IPS-11a (cell line): ENCODE measurements around the gene CLIP3.
"Not testable (repeated sequence)": the region's sequence is repeated elsewhere in the genome, so short reads cannot be mapped to it uniquely, and the experiment has no call there.

ENCODE experiments used
- H3K4me3 ChIP-seq: one replicate; pipeline ENCODE4 v1.5.1; 2013; ENCODE audit warnings: low read depth, low read length, control low read depth

Gene CLIP3, protein sequence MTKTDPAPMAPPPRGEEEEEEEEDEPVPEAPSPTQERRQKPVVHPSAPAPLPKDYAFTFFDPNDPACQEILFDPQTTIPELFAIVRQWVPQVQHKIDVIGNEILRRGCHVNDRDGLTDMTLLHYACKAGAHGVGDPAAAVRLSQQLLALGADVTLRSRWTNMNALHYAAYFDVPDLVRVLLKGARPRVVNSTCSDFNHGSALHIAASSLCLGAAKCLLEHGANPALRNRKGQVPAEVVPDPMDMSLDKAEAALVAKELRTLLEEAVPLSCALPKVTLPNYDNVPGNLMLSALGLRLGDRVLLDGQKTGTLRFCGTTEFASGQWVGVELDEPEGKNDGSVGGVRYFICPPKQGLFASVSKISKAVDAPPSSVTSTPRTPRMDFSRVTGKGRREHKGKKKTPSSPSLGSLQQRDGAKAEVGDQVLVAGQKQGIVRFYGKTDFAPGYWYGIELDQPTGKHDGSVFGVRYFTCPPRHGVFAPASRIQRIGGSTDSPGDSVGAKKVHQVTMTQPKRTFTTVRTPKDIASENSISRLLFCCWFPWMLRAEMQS

DNA sequence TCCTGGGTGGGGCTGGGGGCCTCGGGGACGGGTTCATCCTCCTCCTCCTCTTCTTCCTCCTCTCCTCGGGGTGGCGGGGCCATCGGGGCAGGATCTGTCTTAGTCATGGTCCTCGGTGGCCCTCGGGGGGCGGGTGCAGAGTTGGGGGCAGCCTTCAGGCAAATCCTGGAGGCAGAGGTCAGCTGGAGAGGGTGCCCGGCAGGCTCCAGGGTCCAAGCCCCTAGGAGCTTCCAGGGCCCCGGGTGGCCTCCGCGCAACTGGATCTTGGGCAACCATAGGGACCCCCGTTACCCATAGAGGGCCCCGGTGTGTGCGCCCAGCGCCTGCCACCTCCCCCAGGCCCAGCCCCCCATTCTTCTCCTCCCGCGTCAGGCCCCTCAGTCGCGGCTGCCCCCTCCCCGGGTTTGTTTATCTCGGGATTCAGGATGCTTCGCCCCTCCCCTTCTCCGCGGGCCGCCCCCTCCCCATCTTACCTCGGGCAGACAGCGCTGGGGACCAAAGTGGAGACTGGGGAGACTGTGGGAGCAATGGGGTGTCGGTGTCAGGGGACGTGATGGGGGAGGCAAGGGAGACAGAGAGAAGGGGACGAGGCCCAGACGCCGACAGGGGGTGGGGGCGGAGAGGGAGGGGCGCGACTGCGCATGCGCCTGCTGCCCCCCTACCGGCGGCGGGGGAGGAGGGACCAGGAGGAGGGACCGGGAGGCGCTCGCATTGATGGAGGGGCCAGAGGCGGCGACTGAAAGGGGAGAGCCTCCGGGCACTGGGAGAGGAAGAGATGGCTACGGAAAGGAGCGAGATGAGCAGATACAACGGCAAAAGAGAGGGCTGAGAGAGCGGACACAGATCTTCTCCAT lies at the start of gene CLIP3:
Gene CLIP3 (minus strand): TSS at position 623 of the 854 bp plus-strand sequence. CDS start 516 bp downstream, at position 107.
- H3K4me3 ChIP-seq, result peak within 1 kb of the TSS; percentile 22

DNA sequence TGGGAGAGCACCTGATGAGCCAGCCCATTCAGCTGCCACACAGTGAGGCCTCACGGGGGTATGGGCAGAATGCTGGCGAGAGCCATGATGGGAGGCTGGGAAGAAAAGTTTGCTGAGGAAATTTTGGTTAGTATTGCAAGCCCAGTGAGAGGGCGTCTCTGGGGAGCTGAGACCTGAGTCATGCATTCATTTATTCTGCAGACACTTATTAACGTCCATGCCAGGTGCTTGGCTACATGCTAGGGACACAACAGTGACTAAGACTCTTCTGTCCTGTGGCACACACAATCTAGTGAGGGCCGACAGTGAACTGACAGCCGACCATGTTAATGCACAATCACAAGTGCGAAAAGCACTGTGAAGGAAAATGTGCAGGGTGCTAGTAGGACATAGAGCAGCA lies 49.2 kb upstream of the CLIP3 start:
- H3K4me3 ChIP-seq, result no peak overlapping the region

DNA sequence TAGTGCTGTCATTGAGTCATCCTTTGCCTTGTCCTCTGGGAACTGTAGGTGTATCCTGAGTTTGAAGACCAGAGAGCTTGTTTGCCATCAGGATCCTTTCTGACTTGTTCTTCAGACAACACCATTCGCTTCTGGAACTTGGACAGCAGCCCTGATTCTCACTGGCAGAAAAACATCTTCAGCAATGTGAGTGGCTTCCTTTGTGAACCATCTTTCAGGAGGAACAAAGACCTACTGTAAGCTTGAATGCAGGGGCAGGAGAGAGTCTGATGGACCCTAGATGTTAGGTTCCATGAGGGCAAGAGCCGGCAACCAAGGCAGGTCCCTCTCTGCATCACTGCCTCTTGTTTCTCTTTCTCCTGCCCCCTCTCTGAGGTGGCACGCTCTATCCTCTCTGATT lies 48.7 kb upstream of the CLIP3 start:
- H3K4me3 ChIP-seq, result no peak overlapping the region

DNA sequence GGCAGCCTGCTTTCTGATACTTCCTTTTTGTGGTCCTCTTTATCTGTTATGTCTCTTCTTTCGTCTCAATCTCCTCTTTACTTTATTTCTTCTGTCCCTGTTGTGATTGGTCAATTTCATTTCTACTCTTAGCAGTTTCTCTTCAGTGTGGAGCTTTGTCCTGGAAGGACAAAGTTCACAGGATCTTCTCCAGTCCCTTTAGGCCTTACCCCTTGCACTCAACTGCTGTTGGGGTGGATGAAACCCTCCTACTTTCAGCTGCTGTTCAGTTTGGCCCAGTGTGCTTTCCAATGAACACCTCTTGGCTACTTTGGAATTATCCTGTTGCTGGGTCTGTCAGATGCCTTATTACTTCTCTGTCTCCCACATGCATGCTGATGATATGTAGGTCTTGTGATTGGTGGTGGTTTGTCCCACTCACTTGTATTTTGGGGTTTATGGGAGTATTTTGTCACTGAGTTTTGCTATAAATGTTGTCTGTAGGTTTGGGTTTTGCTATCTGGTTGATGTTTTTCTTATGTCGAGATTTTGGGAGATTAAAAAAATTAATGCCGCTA lies 46.8 kb upstream of the CLIP3 start:
- H3K4me3 ChIP-seq, result no peak overlapping the region

DNA sequence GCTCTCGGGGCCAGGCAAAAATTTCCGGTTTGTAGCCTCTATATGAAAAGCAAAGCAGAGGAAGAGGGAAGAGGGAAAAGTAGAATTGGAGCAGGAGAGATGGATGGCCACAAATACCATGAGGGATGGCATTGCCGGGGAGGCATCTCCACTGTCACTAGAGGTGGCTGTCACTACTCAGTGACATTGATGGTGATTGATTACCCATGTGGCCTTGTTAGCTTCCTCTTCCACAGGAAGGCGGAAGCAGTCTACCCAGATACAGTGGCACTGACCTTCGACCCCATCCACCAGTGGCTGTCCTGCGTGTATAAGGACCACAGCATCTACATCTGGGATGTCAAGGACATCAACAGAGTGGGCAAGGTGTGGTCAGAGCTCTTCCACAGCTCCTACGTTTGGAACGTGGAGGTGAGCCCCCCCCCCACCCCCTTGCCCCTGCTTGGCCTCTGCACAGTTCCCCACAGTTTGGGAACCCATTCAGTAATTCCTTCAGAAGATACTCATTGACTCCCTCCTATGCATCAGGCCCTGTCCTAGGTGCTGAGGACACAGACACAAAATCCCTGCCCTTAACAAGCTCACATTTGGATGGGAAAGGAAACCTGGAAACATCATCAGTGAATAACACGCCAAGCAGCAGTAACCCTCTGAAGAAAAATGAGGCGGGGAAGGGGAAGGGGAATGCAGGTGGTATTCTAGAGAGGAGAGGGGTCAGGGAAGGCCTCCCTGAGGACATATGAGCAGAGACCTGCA lies 40.6 kb upstream of the CLIP3 start:
- no peak overlapping the region for H3K4me3 ChIP-seq

DNA sequence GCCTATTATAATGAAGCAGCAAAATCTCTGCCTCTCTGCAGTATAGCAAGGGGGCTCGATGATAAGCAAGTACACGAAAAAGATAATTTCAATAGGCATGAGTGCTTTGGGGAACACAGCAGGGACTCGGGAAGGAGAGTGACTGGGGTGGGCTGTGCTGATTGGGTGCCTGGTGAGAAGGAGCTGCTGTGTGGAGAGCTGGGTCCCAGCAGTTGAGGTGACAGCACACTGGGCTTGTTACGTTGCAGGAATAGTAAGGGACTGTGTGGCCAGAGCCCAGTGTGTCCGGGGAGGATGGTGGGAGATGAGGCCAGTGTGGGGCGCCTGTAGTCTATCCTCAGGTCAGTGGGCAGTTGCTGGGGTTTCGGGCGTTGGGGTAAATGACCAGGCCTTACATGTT lies 39.4 kb upstream of the CLIP3 start:
- no peak overlapping the region for H3K4me3 ChIP-seq

DNA sequence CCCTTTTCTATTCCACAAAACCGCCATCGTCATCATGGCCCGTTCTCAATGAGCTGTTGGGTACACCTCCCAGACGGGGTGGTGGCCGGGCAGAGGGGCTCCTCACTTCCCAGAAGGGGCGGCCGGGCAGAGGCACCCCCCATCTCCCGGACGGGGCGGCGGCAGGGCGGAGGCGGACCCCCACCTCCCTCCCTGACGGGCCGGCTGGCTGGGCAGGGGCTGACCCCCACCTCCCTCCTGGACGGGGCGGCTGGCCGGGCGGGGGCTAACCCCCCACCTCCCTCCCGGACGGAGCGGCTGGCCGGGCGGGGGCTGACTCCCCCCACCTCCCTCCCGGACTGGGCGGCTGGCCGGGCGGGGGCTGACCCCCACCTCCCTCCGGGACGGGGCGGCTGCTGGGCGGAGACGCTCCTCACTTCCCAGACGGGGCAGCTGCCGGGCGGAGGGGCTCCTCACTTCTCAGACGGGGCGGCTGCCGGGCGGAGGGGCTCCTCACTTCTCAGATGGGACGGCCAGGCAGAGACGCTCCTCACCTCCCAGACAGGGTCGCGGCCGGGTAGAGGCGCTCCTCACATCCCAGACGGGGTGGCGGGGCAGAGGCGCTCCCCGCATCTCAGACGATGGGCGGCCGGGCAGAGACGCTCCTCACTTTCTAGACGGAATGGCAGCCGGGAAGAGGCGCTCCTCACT lies 36.3 kb upstream of the CLIP3 start:
- not testable (repeated sequence) for H3K4me3 ChIP-seq

DNA sequence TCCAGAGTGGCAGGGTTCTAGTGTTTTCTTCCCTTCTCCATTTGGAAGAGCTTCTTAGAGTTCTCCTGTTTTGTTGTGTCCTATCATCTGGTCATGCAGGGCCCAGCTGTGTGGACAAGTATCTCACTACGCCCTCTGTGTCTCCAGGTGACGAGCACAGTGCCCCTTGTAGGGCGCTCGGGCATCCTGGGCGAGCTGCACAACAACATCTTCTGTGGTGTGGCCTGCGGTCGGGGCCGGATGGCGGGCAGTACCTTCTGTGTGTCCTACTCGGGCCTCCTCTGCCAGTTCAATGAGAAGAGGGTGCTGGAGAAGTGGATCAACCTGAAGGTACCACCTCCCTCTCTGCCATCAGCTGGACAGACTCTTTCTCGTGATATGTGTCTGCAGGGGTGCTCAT lies 35.0 kb upstream of the CLIP3 start:
- no peak overlapping the region for H3K4me3 ChIP-seq

DNA sequence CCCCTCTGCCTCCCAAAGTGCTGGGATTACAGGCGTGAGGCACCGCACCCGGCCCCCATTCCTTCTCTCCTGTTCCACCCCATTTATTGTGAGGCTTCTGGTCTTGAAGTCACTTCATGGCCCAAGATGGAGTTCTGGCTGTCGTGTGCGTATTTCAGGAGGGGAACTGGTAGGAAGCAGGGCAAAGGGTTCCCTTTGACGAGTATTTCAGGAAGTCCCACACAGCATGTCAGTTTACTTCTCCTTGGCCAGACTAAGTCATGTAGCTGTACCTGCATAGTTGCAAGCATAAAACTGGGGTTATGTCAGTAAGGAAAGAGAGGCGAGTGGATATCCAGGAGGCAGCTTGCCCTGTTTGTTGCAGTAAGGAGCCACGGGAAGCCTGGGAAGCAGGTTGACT lies 32.2 kb upstream of the CLIP3 start:
- H3K4me3 ChIP-seq, result no peak overlapping the region

DNA sequence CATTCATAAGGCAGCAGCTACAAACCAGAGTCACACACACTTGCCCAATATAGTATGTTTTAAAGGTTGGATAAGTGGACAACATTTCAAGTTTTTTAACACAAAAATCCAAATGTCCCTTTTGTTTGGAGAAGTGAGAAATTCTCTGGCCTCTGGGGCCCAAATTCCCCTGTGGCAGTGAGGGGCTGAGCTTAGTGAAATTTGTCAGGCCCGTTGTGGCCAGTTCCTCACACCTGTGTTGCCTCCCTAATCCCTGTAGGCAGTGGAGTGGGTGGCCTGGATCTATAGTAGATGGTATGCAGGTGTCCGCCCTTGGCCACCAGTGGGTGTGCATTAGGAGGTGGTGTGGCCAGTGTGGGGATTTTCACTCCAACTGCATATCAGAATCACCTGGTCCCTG lies 28.7 kb upstream of the CLIP3 start:
- no peak overlapping the region for H3K4me3 ChIP-seq

DNA sequence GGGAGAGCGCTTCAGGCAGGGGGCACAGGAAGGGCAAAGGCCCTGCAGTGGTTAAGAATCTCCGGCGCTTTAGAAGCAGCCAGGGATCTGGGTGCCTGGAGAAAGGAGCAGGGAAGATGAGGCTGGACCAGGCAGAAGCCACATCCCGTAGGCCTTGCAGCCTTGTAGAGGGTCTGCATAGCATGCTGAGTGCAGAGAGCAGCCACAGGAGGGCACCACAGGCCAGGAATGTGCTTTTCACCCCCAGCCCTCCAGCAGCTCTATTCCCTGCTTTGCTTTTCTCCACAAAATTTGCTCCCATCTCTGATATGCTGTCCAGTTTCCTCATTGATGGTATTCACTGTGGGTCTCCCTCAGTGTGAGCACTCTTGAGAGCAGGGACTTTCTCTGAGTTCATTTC lies 27.8 kb upstream of the CLIP3 start:
- H3K4me3 ChIP-seq, result no peak overlapping the region

DNA sequence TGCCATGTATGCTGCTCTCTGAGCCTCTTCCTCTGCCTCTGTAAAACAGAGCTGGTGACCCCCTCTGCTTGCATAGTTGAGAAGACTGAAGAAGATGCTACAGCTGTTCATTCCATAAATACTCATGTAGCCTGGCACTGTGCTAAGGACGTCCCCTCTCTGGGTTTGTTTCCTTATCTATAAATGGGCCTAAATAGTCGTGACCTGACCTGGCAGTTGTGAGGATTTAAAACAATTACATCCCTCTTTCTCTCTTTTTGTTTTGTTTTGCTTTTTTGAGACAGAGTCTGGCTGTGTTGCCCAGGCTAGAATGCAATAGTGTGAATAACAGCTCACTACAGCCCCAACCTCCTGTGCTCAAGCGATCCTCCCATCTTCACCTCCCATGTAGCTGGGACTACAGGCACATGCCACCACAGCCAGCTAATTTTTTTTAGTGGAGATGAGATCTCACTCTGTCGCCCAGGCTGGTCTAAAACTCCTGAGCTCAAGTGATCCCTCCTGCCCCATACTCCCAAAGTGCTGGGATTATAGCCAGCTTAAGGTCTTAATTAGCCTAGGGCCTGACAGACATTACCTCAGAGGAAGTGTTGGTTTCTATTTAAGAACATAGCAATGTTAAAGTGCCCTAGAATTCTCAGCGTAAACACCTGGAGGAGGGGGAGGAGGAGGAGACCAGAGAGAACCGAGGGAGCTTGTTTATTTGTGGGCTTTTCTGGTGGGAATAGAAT lies 26.7 kb upstream of the CLIP3 start:
- no peak overlapping the region for H3K4me3 ChIP-seq

DNA sequence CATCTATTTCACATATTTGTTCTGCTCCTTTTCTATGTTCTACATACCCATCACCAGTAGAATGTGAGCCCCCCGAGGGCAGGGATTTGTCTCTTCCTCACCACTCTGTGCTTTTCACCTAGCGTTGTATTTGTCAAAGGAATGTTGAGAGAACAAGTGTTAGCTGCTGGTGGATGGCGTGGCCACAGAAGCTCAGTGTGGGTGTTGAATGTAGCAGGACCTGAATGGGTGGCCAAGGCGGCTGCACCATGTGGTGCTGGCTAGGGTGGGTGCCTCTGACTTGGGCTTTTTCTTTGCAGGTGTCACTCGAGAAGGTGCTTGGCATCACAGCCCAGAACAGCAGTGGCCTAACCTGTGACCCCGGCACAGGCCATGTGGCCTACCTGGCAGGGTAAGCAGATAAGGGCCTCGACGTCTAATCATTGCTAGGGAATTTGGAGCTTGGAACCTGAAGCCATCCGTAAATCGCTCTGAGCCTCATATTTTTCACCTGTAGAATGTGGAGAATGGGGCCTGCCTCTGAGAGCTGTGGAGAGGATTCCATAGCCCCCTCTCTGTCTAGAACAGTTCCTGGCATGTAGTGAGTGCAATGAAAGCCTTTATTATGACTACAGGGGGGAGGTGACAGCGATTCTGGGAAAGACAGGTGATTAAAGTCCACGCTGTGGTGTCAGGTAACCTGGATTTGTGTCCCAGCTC lies 26.0 kb upstream of the CLIP3 start:
- H3K4me3 ChIP-seq, result no peak overlapping the region

DNA sequence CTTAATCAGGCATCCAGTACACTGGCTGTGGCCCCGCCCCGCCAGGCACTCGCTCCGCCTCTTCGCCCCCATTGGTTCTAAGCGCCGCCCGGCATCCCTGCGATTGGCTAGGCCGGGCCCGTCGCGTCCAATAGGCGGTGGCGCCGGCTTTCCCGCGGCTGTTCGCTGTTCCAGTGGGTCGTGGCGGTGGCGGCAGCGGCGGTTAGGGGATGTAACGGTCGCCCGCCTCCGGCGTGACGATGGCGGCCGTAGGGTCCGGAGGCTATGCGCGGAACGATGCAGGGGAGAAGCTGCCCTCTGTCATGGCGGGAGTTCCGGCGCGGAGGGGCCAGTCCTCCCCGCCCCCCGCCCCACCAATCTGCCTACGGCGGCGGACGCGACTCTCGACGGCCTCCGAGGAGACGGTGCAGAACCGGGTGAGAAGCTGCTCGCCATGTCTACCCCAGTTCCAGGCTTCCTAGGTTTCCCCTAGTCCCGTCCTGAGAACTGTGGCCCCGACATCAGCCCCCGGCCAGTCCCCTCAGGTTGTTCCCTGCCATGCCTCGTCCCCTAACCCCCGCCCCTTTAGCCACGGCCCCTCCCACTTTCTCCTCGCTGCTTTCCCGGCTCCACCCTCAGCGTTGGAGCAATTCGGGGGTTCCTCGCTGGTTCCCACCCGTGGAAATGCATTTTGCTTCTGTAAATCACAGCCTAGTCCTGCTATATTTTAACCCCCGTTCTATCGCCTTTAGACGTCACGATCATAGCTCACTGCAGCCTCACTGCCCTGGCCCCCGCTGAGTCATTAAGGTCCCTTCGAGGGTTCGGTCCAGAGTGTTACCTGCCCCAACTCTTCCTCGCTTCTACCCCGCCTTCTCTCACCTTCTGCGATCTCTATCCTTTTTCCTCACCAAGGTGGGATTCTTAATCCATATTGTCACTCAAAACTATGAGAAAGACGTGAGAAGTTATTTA lies 22.3 kb upstream of the CLIP3 start, which contains the start of gene WDR62:
Gene WDR62 (plus strand): TSS at position 165 of the 954 bp plus-strand sequence. CDS start 75 bp downstream, at position 240.
- peak within 1 kb of the TSS; percentile 79 for H3K4me3 ChIP-seq

DNA sequence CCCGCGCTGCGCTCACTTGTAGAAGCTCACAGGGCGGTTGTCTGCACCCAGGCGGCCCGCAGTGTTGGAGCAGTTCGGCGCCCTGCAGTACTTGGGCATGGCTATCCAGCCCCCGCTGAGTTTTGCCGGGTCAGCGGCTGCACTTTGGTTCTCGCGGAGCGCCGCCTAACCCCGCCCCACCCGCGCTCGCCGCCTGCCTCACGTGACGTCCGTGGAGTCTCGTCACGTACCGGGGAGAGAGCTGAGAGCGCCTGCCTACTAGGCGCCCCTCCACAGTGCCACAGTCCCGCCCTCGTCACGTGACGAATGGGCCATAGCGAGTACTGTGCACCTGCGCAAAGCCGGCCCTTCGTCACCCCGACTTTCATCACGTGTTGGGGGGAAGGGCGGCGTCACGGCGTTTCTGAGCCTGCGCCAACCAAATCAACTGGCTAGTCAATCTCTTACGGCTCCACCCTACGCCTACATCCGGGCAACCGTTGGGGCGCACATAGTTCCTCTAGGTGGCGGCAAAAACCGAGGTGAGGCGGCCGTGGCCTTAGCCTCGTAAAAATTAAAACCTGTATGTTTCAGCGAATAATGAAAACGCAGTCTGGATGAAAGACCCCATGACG lies 21.6 kb upstream of the CLIP3 start, which contains the start of gene THAP8:
Gene THAP8 (minus strand): TSS at position 167 of the 614 bp plus-strand sequence. CDS start 68 bp downstream, at position 99.
- peak within 1 kb of the TSS; percentile 79 for H3K4me3 ChIP-seq

DNA sequence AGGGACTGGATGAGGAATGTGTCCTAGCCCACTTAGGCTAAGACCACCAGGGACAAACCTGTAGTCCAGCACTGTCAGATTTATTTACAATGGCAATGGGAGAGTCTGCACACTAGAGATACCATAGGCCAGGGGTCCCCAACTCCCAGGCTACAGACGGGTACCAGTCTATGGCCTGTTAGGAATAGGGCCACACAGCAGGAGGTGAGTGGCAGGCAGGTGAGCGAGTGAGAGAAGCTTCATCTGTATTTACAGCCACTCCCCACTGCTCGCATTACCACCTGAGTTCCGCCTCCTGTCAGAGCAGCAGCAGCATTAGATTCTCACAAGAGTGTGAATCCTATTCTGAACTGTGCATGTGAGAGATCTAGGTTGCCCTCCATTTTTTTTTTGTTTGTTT lies 19.0 kb upstream of the CLIP3 start:
- H3K4me3 ChIP-seq, result no peak overlapping the region

DNA sequence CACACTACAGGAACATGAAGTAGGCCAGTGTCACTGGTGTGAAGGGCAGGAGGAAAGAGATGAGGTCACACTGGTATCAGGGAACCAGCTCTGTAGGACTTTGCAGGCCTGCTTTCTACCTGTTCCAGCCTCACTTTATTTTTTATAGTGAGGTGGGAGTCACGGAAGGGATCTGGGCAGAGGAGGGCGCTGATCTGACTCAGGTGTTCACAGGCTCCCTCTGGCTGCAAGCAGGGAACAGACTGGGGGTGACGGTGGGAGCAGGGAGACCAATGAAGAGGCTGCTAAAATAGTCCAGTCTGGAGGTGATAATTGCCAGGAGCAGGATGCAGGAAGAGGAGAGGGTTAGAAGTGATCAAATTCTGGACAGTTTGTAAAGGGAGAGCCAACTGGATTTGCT lies 18.6 kb upstream of the CLIP3 start:
- no peak overlapping the region for H3K4me3 ChIP-seq
